ENCODE data around the gene HTR3B.

DNA sequence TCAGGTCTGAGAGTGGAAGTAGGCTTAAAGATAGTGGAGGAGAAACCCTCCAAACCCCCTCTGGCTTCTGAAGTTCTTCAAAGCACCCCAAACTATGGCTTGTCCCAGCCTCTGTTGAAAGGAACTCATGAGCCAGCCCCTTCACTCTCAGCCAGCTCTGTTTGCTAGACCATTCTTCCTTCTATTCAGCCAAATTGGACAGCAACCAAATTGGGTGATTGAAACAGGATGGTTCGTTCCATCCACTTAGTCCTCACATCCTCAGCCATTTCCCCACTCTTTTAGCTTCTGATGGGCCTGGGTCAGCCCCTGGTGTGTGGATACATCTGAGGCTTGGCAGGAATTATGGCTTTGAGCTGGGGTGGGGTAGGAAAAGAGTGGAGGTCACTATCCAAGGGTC, 74.8 kb downstream of the HTR3B start:
- TF ChIP-seq, protein P1, sequence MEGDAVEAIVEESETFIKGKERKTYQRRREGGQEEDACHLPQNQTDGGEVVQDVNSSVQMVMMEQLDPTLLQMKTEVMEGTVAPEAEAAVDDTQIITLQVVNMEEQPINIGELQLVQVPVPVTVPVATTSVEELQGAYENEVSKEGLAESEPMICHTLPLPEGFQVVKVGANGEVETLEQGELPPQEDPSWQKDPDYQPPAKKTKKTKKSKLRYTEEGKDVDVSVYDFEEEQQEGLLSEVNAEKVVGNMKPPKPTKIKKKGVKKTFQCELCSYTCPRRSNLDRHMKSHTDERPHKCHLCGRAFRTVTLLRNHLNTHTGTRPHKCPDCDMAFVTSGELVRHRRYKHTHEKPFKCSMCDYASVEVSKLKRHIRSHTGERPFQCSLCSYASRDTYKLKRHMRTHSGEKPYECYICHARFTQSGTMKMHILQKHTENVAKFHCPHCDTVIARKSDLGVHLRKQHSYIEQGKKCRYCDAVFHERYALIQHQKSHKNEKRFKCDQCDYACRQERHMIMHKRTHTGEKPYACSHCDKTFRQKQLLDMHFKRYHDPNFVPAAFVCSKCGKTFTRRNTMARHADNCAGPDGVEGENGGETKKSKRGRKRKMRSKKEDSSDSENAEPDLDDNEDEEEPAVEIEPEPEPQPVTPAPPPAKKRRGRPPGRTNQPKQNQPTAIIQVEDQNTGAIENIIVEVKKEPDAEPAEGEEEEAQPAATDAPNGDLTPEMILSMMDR (IDR thresholded peaks at IDR 0.05 in 4 of 5, conservative IDR thresholded peaks at IDR 0.05 in 1 of 5): no peak
- TF ChIP-seq POLR2A (IDR thresholded peaks at IDR 0.05): no peak

Data from gastrocnemius medialis (tissue), 4 donors.